HG03108 (cell line): ENCODE measurements around the gene AP1S2.
"Not testable (repeated sequence)": the region's sequence is repeated elsewhere in the genome, so short reads cannot be mapped to it uniquely, and the experiment has no call there.

Experiments
- ATAC-seq: cut with Tn5 transposase; IDR thresholded peaks from one replicate; pipeline ENCODE4 v1.9.1; 2021; ENCODE audit warnings: moderate library complexity; ENCODE audit not compliant: unreplicated experiment

Gene AP1S2

DNA sequence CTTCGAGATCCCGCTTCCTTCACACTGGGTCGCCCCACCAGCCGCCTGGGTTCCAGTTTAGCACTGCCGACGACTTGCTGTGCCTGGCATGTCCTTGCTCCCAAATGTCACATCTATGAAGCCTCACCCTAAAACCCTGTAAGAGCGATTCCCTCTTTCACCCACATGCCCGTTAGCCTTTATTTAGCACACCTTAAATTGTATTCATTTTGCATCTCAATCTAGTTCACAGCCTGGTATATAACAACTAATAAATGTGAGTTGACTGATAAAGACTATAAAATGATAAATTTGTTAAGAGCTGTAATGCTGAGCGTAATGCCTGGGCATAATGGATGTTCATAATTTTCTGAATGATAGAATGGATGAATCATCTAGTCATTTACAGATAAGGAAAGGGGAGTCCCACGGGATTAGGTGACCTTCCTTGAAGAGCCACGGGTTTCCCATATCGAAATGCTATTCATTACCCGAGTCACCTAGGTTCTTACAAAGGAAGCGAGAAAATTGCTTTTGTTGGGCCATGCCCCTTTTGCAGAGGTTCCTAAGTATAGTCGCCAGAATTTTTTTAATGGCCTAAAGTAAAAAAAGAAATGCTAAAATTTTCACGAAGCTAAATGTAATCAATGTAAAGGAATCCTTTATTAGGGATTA is 1.1 kb upstream of the AP1S2 start:
- ATAC-seq = no peak

DNA sequence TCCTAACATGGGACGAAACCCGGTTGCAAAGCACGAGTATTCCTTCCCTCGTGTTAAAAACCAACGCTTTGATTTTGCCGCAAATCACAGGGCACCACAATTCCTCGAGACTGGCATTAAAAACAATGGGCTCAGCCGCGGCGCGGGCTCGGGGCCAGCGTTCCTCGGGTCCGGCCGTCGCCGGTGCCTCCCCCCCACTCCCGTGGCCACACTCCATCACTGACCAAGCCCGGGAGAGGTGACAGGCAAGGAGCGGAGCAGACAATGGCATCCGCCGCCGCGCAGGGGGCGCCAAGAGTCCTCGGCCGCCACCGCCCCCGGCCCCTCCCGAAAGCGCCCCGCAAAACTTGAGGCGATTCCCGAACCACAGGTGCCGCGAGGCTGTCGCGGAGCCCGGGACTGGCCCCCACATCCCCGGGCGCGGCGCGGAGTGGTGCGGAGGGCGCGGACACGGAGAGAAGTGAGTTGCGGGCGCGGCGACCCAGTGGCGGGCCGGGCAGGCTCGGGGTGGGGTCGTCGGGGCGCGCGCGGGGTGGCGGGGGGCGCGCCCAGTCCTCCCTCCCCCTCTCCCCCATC is 445 bp downstream of the AP1S2 start:
- peak; percentile 27 for ATAC-seq

DNA sequence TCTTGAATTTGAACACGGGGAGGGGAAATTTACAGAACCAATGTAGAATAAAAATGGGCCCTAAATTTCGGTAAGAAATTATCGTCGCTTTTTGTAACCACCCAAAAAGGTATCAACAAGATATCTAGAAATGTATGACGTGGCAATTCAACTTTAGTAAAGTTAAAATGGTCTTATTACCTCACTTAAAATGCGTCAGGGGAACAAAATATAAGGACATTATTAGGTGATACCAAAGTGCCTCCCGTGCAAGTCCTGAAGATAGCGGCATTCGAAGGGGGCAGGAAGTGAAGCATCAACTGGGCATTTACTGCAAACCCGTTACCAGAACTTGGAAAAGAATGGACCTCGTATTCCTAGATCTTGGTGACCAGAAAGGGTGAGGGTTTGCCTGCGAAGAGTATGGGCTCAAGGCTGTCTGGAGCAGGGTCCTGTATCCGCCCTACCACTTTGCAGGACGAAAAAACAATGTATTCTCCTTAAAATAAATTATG is 980 bp downstream of the AP1S2 start:
- no peak for ATAC-seq

GRCh38 chrX:15849555-15849954 is 5.1 kb downstream of the AP1S2 start:
- ATAC-seq = no peak

DNA sequence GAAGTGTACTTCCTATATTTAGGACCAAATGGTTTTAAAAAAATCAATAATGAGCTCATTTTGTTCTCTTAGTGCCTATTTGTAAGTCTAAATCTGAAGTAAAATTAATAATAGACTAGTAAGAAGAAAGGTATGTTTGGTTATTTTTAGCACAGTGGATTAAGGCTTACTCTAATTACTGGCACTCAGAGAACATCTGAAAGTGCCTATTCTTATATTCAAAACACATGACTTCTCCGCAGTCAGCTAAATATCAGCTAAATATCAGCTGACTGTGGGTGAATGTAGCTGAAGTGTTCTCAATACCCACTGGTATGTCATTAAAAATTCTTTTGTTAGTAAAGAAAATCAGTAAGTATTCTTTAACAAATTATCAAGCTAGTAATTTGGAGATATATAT is 6.0 kb downstream of the AP1S2 start:
- ATAC-seq = no peak

DNA sequence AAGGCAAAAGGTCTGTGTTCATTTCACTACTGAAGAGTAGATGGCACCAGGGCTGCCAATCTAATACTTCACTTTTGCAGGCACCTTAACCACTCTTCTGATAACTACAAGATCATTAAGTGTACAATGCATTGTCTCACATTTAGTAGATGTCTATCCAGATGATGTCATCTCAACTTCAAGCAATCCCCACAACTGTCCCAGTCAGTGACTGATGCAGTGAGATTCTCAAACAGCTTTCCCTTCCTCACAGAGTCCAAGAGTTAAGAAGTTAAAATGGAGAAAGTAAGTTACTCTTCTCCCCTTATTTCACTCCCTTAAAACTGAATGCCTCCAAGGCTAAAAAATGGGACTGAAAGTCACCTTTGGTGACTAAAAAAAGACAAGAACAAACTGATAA is 10.7 kb downstream of the AP1S2 start:
- no peak for ATAC-seq

DNA sequence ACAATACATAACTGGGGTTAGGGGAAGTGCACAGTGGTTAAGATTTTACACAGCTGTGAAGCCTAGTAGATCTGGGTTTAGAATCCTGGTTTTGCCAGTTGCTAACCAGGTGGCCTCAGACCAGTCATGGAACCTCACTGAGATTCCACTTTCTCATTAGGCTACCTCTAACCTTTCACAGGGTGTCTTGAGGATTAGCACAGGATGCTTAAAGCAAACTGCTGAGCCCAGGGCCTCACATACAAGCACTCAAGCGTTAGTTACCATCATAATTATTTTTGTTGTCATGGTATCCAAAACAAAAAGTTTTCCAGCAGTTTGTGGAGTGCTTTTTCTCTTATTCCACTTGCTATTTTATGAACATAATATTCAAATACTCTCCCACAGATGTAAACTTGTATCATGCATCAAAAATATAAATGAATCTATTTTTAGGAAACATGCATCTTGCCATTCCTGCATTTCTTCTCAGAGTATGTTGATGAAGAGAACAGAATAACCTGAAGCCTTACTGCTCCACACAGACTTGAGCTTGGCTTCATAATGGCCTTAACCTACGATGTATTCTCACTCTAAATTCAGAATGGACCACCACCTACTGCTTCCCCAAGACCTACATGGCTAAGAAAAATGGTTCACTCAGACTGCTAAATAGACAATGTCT is 12.6 kb downstream of the AP1S2 start:
- no peak for ATAC-seq

DNA sequence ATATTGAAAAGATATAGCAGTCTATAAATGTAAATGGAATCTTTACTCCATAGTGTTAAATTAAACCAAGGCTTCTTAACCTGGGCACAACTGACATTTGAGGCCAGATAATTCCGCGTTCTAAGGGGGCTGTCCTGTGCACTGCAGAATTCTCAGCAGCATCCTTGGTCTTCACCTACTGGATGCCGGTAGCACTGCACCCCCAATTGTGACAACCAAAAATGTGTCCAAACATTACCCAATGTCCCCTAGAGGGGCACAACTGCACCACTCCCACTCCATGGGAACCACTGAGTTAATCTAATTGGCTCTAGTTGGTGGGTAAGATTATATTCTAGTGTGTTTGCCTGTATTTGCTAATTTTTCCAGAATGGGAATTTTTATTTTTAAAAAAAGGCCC is 16.6 kb downstream of the AP1S2 start:
- ATAC-seq = no peak

DNA sequence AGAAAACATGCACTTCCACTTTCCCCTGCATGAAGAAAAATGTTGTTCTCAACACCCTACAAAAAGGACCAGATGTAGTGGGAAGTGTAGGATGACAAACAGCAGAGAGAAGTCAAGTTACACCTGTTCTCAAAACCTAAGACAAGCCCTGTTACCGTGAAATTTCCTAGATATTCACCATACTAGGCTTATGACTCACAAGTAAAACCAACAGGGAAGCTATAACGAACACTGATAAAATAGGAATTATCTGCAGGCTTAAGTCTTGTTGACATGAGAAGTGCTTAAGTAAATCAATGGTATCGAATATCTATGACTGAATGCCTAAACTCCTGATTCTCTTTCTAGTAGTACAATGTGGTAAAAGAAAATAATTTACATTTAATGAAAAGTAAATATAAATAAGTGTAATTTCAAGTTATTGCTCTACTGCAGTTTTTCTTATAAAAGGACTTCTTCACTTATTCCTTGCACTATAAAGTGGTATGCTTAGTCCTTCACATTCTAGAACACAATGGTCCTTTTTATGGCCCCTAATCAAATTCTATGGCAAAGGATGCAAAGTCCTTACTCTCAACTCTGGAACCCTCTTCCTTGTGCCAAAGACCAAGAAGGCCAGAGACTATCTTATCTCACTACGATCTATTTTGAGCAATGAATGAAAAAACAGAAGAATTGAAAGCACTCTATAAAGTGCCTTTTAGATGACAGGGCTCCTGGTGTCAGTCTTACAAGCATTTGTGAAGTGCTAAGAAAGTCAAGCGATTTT is 19.6 kb downstream of the AP1S2 start:
- no peak for ATAC-seq

- no peak for ATAC-seq
Measured at GRCh38 chrX:15834053-15834452, 20.6 kb downstream of the AP1S2 start.

DNA sequence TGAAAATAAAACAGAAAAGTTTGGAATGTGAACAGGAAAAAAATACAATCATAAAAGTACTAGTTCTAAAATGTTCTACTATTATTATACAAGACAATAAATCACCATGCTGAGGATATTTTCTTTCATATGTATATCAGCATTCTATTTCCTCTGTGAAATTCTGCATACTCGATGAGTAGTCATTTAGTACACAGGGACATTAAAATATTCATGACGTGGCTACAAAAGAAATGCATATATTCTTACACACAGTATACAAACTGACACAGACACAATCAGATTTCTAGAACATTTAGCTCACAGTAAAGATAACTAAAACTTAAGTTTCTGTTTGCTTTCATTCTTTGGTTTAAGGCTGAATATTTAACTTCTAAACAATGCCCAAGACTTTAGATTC is 23.3 kb downstream of the AP1S2 start:
- ATAC-seq = not testable (repeated sequence)

GRCh38 chrX:15829217-15829616 is 25.4 kb downstream of the AP1S2 start:
- ATAC-seq = no peak

GRCh38 chrX:15825936-15826335 is 28.7 kb downstream of the AP1S2 start:
- no peak for ATAC-seq

GRCh38 chrX:15822922-15823321 is 31.7 kb downstream of the AP1S2 start:
- no peak for ATAC-seq

GRCh38 chrX:15820106-15821073 is 34.2 kb downstream of the AP1S2 start:
- ATAC-seq = no peak

GRCh38 chrX:15816886-15817285 is 37.7 kb downstream of the AP1S2 start:
- ATAC-seq = no peak

GRCh38 chrX:15816438-15816809 is 38.2 kb downstream of the AP1S2 start:
- no peak for ATAC-seq

DNA sequence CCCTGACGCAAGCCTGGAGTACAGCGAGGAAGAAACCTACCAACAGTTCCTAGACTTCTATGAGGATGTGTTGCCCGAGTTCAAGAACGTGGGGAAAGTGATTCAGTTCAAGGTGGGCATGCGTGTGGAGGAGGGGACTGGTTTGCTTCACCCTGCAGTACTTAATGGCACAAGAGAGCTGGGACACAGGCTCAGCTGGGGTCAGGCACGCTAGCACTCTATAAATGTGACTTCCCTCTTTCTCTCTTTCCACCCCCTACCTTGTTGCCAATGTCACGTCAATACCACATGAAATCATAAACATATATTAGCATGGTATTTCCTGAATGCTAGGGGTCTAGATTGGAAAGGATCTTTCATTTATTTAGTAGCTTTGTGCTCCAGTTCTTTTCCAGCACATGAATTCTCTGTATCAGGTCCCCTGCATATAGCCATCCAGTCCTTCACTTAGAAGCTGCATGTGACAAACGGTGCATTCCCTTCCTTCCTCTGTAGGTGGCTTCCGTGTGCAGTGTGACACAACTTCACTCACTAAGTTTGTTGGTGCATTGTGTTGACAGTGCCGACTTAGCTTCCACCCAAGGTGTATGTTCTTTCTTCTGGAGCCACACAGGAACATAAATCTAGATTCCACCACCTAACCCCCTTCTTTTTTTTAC is 38.7 kb downstream of the AP1S2 start:
- peak; percentile 81 for ATAC-seq

- ATAC-seq = no peak
Measured at GRCh38 chrX:15814771-15815365, 39.7 kb downstream of the AP1S2 start.

DNA sequence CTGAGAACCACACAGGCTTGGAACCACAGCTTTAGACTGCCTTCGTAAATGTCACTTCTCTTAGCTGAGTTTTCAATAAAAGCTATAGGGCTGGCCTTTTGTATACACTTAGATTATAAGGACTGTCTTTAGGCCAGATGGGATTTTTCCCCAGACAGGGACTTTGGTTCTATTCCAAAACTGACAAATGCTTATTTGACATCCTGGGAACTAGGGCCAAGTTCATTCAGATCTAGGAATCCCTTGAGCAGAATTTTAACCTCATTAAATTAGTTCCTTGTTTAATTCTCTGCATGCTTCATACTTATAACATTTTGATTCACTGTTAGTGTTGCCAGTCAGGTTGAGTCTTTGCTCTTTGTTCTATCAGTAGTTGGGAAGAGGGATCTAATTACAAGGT is 41.2 kb downstream of the AP1S2 start:
- no peak for ATAC-seq
